ENCODE measurements around the gene HSF4.

HSF4 gene

GRCh38 chr16:67150047-67150832 lies 14.3 kb upstream of the HSF4 start:
- no peak for DNase-seq

GRCh38 chr16:67150833-67151396 lies 13.6 kb upstream of the HSF4 start, which contains the start of gene B3GNT9:
TSS of gene B3GNT9 (minus strand) at chr16:67150998. CDS start at chr16:67150485, 513 bp downstream.
- DNase-seq: peak; percentile 25

- DNase-seq: peak; percentile 1
These were observed 13.0 kb upstream of the HSF4 start for GRCh38 chr16:67151431-67152097.

- no peak for DNase-seq
These were observed 9.8 kb upstream of the HSF4 start for GRCh38 chr16:67154578-67155294.

- peak; percentile 44 for DNase-seq
These were observed 9.0 kb upstream of the HSF4 start for GRCh38 chr16:67155295-67156142.

- no peak for DNase-seq
These were observed 8.3 kb upstream of the HSF4 start for GRCh38 chr16:67156143-67156844.

- DNase-seq: no peak
These were observed 7.3 kb upstream of the HSF4 start for GRCh38 chr16:67157106-67157748.

GRCh38 chr16:67157892-67158635 lies 6.5 kb upstream of the HSF4 start:
- no peak for DNase-seq

GRCh38 chr16:67158637-67159600 lies 5.6 kb upstream of the HSF4 start:
- peak; percentile 17 for DNase-seq

- no peak for DNase-seq
These were observed 2.9 kb upstream of the HSF4 start for GRCh38 chr16:67161595-67162058.

GRCh38 chr16:67162506-67163163 lies 1.9 kb upstream of the HSF4 start:
- peak; percentile 56 for DNase-seq

- DNase-seq: peak; percentile 79
These were observed 1.2 kb upstream of the HSF4 start for GRCh38 chr16:67163164-67163998.

- peak; percentile 14 for DNase-seq
These were observed 466 bp upstream of the HSF4 start for GRCh38 chr16:67163999-67164558.

- no peak for DNase-seq
These were observed 855 bp downstream of the HSF4 start for GRCh38 chr16:67165121-67166078.

GRCh38 chr16:67166110-67166547 lies 1.6 kb downstream of the HSF4 start:
- DNase-seq: no peak

Measured in DMS153 (cell line).